ENCODE results near the gene METTL18.

- no peak for TF ChIP-seq SMC3 (IDR thresholded peaks at IDR 0.05; ENCODE audit: low read length)
- no peak for TF ChIP-seq MBD4 (IDR thresholded peaks at IDR 0.05; ENCODE audit: borderline replicate concordance, low read length)
- no peak for TF ChIP-seq ZNF276 (CRISPR knock-in tag; IDR thresholded peaks at IDR 0.05; ENCODE audit: low read depth)
- TF ChIP-seq SAFB2 (CRISPR knock-in tag; IDR thresholded peaks at IDR 0.05; ENCODE audit: borderline replicate concordance, low read depth), result no peak
Observed at GRCh38 chr1:169812131-169812530, 17.4 kb upstream of the METTL18 start.
